ENCODE data around the gene RGS9.

DNA sequence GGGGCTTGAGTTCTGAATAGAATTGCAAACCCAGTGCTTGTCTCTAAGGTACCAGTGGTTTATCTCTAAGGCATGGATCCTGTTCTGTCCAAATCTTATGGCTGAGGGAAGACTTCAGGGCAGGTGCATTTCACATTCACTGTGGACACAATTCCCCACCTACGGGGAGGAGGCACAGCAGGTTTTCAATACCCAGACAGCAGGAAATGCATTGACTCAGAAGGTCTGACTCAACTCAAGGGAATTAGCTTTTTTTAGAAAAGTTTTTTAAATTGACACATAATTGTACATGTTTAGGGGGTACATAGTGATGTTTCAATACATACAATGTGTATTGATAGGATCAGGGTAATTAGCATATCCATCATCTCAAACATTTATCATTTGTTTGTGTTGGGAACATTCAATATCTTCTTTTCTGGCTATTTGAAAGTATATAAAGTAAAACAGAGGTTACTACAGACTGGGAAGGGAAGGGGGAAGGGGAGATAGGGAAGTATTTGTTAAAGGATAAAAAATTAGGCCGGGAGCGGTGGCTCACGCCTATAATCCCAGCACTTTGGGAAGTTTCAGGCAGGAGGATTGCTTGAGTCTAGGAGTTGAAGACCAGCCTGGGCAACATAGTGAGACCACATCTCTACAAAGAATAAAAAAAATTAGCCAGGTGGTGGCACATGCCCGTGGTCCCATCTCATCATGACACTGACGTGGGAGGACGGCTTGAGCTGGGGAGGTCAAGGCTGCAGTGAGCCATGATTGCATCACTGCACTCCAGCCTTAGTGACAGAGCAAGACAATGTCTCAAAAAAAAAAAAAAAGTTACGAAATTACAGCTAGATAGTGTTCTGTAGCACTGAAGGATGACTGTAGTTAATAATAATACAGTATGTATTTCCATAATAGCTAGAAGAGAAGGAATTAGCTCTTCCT lies 54.9 kb downstream of the RGS9 start:
- TF ChIP-seq, protein P1, sequence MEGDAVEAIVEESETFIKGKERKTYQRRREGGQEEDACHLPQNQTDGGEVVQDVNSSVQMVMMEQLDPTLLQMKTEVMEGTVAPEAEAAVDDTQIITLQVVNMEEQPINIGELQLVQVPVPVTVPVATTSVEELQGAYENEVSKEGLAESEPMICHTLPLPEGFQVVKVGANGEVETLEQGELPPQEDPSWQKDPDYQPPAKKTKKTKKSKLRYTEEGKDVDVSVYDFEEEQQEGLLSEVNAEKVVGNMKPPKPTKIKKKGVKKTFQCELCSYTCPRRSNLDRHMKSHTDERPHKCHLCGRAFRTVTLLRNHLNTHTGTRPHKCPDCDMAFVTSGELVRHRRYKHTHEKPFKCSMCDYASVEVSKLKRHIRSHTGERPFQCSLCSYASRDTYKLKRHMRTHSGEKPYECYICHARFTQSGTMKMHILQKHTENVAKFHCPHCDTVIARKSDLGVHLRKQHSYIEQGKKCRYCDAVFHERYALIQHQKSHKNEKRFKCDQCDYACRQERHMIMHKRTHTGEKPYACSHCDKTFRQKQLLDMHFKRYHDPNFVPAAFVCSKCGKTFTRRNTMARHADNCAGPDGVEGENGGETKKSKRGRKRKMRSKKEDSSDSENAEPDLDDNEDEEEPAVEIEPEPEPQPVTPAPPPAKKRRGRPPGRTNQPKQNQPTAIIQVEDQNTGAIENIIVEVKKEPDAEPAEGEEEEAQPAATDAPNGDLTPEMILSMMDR (conservative IDR thresholded peaks at IDR 0.05; ENCODE audit: low read depth in 2 of 2): no peak
- TF ChIP-seq, protein P2, sequence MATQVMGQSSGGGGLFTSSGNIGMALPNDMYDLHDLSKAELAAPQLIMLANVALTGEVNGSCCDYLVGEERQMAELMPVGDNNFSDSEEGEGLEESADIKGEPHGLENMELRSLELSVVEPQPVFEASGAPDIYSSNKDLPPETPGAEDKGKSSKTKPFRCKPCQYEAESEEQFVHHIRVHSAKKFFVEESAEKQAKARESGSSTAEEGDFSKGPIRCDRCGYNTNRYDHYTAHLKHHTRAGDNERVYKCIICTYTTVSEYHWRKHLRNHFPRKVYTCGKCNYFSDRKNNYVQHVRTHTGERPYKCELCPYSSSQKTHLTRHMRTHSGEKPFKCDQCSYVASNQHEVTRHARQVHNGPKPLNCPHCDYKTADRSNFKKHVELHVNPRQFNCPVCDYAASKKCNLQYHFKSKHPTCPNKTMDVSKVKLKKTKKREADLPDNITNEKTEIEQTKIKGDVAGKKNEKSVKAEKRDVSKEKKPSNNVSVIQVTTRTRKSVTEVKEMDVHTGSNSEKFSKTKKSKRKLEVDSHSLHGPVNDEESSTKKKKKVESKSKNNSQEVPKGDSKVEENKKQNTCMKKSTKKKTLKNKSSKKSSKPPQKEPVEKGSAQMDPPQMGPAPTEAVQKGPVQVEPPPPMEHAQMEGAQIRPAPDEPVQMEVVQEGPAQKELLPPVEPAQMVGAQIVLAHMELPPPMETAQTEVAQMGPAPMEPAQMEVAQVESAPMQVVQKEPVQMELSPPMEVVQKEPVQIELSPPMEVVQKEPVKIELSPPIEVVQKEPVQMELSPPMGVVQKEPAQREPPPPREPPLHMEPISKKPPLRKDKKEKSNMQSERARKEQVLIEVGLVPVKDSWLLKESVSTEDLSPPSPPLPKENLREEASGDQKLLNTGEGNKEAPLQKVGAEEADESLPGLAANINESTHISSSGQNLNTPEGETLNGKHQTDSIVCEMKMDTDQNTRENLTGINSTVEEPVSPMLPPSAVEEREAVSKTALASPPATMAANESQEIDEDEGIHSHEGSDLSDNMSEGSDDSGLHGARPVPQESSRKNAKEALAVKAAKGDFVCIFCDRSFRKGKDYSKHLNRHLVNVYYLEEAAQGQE (IDR thresholded peaks at IDR 0.05; ENCODE audit: unreplicated experiment): no peak
- TF ChIP-seq POLR2AphosphoS5 (IDR thresholded peaks at IDR 0.05; ENCODE audit: low read depth) (no peak), EZH2phosphoT487 (IDR thresholded peaks at IDR 0.05; ENCODE audit: unreplicated experiment) (no peak), EZH2 (IDR thresholded peaks at IDR 0.05; ENCODE audit: low read depth, unreplicated experiment) (no peak), JUNB (IDR thresholded peaks at IDR 0.05; ENCODE audit: unreplicated experiment) (no peak), ZNF331 (CRISPR knock-in tag; IDR thresholded peaks at IDR 0.05; ENCODE audit: low read depth) (no peak), CREB1 (CRISPR knock-in tag; IDR thresholded peaks at IDR 0.05; ENCODE audit: low read depth) (no peak)
- TF ChIP-seq, protein P3, sequence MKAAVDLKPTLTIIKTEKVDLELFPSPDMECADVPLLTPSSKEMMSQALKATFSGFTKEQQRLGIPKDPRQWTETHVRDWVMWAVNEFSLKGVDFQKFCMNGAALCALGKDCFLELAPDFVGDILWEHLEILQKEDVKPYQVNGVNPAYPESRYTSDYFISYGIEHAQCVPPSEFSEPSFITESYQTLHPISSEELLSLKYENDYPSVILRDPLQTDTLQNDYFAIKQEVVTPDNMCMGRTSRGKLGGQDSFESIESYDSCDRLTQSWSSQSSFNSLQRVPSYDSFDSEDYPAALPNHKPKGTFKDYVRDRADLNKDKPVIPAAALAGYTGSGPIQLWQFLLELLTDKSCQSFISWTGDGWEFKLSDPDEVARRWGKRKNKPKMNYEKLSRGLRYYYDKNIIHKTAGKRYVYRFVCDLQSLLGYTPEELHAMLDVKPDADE (IDR thresholded peaks at IDR 0.05): no peak
